CD4-positive, alpha-beta T cell treated with Interleukin-17A for 1 hour (primary cell): ENCODE results near the gene SCAMP4.

Experiments
- DNase-seq: peaks from one replicate; pipeline ENCODE4 v3.0.0-alpha.2; 2020

The SCAMP4 gene

GRCh38 chr19:1917146-1917545 lies 11.9 kb downstream of the SCAMP4 start:
- DNase-seq: no peak

DNA sequence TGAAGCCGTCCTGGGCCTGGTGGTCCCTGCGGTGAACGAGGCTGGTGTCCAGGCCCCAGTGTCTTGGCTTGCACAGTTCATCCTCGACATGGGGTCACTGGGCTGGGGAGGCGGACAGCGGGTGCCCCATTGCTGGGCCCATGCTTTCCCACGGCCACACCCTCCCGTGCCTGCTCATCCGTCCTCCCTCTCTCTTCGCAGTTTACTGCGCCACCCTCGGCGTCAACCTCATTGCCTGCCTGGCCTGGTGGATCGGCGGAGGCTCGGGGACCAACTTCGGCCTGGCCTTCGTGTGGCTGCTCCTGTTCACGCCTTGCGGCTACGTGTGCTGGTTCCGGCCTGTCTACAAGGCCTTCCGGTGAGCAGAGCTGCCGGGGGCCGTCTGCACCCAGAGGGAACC lies 12.7 kb downstream of the SCAMP4 start:
- no peak for DNase-seq

- no peak for DNase-seq
Measured at GRCh38 chr19:1918975-1919374, 13.8 kb downstream of the SCAMP4 start.

DNA sequence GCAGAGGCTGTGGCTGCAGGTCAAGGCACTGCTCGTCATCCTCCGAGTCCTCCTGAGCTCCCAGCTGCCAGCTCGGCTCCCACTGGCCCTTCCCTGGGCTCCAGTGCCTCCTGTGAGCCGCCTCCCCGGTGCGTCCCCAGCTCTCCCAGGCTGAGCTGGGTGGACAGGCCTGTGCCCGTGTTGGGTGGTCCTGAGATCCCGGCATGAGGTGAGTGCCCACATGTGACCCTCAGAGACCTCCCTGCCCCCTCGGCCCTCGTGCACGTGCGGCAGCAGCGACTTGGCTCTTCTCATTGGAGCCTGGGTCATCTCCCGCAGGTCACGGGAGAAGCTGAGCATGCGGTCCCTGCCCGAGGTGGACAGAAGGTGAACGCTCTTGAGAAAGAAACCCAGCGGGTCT lies 15.4 kb downstream of the SCAMP4 start:
- DNase-seq: no peak

- DNase-seq: no peak
Measured at GRCh38 chr19:1921326-1921725, 16.1 kb downstream of the SCAMP4 start.

DNA sequence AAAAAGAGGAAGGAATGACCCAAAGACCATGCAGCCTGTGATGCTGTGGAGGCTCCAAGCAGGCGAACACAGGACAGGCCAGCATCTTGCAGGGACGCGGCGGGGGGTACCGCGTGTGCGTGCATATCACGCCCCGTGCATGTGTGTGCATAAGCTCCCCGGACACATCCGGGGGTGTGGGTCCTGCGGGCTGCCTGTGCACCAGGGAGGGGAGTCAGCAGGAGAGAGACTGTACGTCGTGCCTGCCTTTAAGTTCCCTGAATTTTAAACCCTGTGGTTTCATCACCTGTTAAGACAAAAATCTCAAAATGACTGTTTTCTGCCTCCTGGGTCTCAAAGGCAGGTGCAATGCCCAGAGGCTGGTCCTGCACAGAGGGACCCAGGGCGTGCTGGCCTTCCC lies 16.6 kb downstream of the SCAMP4 start:
- no peak for DNase-seq

DNA sequence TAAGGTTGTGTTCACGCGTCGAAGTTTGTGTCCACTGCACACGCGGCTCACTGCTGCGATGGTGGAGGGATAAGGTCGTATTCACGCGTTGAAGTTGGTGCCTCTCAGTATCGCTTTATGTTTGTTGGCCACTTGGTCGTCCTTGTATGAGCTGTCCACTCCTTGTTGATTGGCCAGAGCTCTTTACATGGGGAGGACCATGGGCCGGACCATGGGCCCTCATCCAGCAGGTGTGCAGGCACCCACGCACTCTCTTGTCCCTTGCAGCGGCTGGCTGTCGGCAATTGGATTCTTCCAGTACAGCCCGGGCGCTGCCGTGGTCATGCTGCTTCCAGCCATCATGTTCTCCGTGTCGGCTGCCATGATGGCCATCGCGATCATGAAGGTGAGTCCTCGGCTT lies 17.6 kb downstream of the SCAMP4 start:
- DNase-seq: no peak

DNA sequence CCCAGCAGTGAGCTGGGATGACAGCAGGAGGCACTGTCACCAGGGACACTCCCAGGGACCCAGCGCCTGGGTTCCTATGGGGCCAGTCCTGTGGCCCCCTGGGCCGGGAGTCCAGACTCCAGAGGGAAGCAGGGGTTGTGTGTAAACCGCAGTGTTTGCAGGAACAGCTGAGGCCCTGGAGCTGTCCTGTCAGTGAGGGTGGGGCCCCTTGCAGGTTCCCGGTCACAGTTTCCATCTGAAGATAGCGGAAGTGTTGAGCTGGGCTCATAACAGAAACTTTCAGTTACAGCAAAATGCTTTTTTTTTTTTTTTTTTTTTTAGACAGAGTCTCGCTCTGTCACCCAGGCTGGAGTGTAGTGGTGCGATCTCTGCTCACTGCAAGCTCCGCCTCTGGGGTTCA lies 18.1 kb downstream of the SCAMP4 start:
- peak; percentile 46 for DNase-seq

- DNase-seq: no peak
Measured at GRCh38 chr19:1924320-1924961, 19.2 kb downstream of the SCAMP4 start.

DNA sequence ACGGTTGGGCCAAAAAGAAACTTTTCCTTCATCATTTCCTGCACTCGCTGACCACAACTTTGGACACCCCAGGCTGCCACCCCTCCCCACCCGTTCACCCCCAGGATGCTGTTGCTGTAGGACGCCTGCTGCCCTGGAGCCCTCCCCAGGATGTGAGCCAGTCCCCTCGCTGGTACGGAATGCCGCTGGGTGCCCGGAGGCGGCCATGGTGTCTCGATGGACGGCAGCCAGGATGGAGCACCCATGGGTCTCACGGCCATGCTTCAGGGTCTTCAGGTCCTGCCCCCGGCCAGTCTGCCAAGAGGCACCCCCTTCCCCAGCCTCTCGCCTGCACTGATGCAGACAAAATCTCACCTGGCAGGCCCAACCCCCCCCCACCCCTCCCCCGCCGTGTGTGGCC lies 20.3 kb downstream of the SCAMP4 start:
- DNase-seq: no peak

GRCh38 chr19:1929021-1929742 lies 24.0 kb downstream of the SCAMP4 start:
- peak; percentile 84 for DNase-seq

DNA sequence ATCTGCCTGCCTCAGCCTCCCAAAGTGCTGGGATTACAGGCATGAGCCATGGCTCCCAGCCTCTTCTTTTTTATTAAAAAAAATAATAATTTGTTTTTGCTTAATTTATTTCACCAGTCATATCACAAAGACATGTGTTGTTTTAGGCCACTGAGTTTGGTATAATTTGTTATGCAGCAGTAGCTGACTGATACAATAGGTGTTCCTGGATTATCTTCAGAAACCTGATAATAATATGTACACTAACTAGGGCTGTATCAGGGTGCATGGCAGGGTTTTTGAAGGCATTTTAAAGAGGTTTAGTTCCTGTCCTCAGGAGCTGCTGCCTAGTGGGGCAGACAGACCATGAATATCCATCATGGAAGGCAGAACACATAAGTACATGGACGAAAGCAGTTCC lies 26.2 kb downstream of the SCAMP4 start:
- DNase-seq: no peak

DNA sequence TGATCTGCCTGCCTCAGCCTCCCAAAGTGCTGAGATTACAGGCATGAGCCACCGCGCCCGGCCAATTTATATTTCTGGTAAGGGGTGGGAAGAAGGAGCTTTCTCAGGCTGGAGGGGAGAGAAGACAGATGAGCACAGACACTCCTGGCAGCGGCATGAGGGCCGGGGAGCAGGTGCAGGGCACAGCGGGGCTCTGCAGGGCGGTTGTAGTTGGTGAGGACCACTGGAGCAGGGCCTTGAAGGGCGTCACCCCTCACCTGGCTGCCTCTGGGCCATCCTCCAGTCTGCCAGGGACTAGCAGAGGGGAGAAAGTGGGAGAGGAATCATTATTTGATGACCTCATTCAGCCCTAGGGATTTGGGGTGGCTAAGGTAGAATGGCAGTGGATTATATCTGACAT lies 27.2 kb downstream of the SCAMP4 start:
- DNase-seq: no peak

- DNase-seq: no peak
Measured at GRCh38 chr19:1933244-1933643, 28.0 kb downstream of the SCAMP4 start.

GRCh38 chr19:1933942-1934341 lies 28.7 kb downstream of the SCAMP4 start:
- DNase-seq: no peak

GRCh38 chr19:1935484-1936208 lies 30.4 kb downstream of the SCAMP4 start:
- DNase-seq: peak; percentile 46

DNA sequence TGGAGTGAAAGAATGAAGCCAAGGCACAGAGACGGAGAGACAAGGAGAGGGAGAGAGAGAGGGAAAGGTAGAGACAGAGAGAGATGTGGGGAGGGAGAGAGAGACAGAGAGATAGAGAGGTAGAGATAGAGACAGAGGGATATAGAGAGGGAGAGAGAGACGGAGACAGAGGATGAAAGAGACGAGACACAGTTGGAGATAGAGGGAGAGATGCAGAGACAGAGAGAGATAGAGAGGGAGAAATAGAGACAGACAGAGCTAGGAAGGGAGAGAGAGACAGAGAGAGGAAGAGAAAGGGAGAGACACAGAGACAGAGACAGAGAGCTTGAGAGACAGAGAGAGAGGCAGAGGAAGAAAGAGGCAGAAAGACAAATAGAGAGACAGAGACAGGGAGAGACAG lies 31.2 kb downstream of the SCAMP4 start:
- no peak for DNase-seq

- no peak for DNase-seq
Measured at GRCh38 chr19:1936916-1937610, 31.9 kb downstream of the SCAMP4 start.

- no peak for DNase-seq
Measured at GRCh38 chr19:1938071-1938470, 32.9 kb downstream of the SCAMP4 start.

GRCh38 chr19:1941146-1942077 lies 36.2 kb downstream of the SCAMP4 start, which contains the start of gene CSNK1G2:
CSNK1G2 (plus strand) TSS chr19:1941172; CDS start chr19:1969773, 28,601 bp downstream.
- no peak for DNase-seq

- DNase-seq: peak; percentile 89
Measured at GRCh38 chr19:1942078-1942933, 37.1 kb downstream of the SCAMP4 start.
